Adipocyte (in vitro differentiated cells): ENCODE measurements around the gene OXCT2.
A peak's percentile ranks its signal among the peaks of the same experiment; 100 is the strongest.

Experiments used
- DNase-seq: peaks from one replicate; pipeline ENCODE4 v3.0.0-alpha.2; 2015; ENCODE audit warnings: low read depth
- H3K27me3 ChIP-seq: replicated peaks from 2 replicates; pipeline ENCODE4 v1.7.0; 2013; ENCODE audit warnings: mild to moderate bottlenecking, low read length, moderate library complexity; ENCODE audit not compliant: control insufficient read depth, insufficient read depth
- H3K36me3 ChIP-seq: 2 replicates; pipeline ENCODE4 v1.7.0; 2013; ENCODE audit warnings: low read length, mild to moderate bottlenecking, moderate library complexity; ENCODE audit not compliant: control insufficient read depth, insufficient read depth, severe bottlenecking
- H3K4me1 ChIP-seq: 2 replicates; pipeline ENCODE4 v1.7.0; 2013; ENCODE audit warnings: mild to moderate bottlenecking, low read length, moderate library complexity; ENCODE audit not compliant: control insufficient read depth, insufficient read depth
- H3K4me3 ChIP-seq: 2 replicates; pipeline ENCODE4 v1.7.0; 2013; ENCODE audit warnings: mild to moderate bottlenecking, low read length, moderate library complexity
- H3K9ac ChIP-seq: 2 replicates; pipeline ENCODE4 v1.7.0; 2013; ENCODE audit warnings: mild to moderate bottlenecking, low read length, moderate library complexity
- H3K9me3 ChIP-seq: 2 replicates; pipeline ENCODE4 v1.7.0; 2013; ENCODE audit warnings: mild to moderate bottlenecking, low read length, moderate library complexity; ENCODE audit not compliant: control insufficient read depth

The OXCT2 gene

GRCh38 chr1:39751595-39751994, 19.6 kb downstream of the OXCT2 start:
- Histone ChIP-seq H3K27me3 (no peaks in the 10 kb centered on the region), H3K4me3 (no peak overlapping the region), H3K36me3 (peaks cover 94% of the 10 kb centered on the region), H3K9me3 (no peaks in the 10 kb centered on the region), H3K9ac (no peak overlapping the region), H3K4me1 (no peaks in the 10 kb centered on the region)
- no peak for DNase-seq

- no peaks in the 10 kb centered on the region for H3K9me3 ChIP-seq
- H3K36me3 ChIP-seq = peaks cover 87% of the 10 kb centered on the region
- no peaks in the 10 kb centered on the region for H3K4me1 ChIP-seq
- no peak overlapping the region for H3K4me3 ChIP-seq
- no peaks in the 10 kb centered on the region for H3K27me3 ChIP-seq
- no peak for DNase-seq
- no peak overlapping the region for H3K9ac ChIP-seq
Observed at GRCh38 chr1:39745016-39745670, 26.0 kb downstream of the OXCT2 start.

GRCh38 chr1:39738622-39739366, 32.4 kb downstream of the OXCT2 start, which contains the start of gene PPIE:
PPIE (plus strand) TSS chr1:39738882; CDS start chr1:39738901, 19 bp downstream.
- peak within 1 kb of the TSS; percentile 98 for H3K4me3 ChIP-seq
- peaks cover 29% of the 10 kb centered on the region for H3K36me3 ChIP-seq
- peak; percentile 98 for DNase-seq
- H3K27me3 ChIP-seq = peaks cover 19% of the 10 kb centered on the region
- peak within 1 kb of the TSS; percentile 91 for H3K9ac ChIP-seq
- no peaks in the 10 kb centered on the region for H3K9me3 ChIP-seq
- peaks cover 16% of the 10 kb centered on the region for H3K4me1 ChIP-seq

GRCh38 chr1:39737546-39738169, 33.5 kb downstream of the OXCT2 start:
- Histone ChIP-seq H3K4me1 (peaks cover 16% of the 10 kb centered on the region), H3K9me3 (no peaks in the 10 kb centered on the region), H3K4me3 (no peak overlapping the region), H3K36me3 (peaks cover 17% of the 10 kb centered on the region), H3K27me3 (peaks cover 29% of the 10 kb centered on the region), H3K9ac (no peak overlapping the region)
- no peak for DNase-seq

- no peaks in the 10 kb centered on the region for H3K36me3 ChIP-seq
- no peaks in the 10 kb centered on the region for H3K9me3 ChIP-seq
- no peak for DNase-seq
- H3K27me3 ChIP-seq = peaks cover 38% of the 10 kb centered on the region
- no peak overlapping the region for H3K9ac ChIP-seq
- H3K4me3 ChIP-seq = no peak overlapping the region
- H3K4me1 ChIP-seq = peaks cover 16% of the 10 kb centered on the region
Observed at GRCh38 chr1:39735731-39736130, 35.4 kb downstream of the OXCT2 start.

- DNase-seq = no peak
- no peak overlapping the region for H3K4me3 ChIP-seq
Observed at GRCh38 chr1:39733161-39733560, 38.0 kb downstream of the OXCT2 start.

GRCh38 chr1:39732730-39733129, 38.4 kb downstream of the OXCT2 start:
- H3K36me3 ChIP-seq = no peaks in the 10 kb centered on the region
- H3K4me1 ChIP-seq = peaks cover 15% of the 10 kb centered on the region
- H3K4me3 ChIP-seq = no peak overlapping the region
- no peak overlapping the region for H3K9ac ChIP-seq
- peaks cover 45% of the 10 kb centered on the region for H3K27me3 ChIP-seq
- no peaks in the 10 kb centered on the region for H3K9me3 ChIP-seq
- DNase-seq = no peak

More at GRCh38 chr1:39733161-39733560, 38.0 kb downstream of the OXCT2 start:
- Histone ChIP-seq H3K4me1 (peaks cover 17% of the 10 kb centered on the region), H3K36me3 (no peaks in the 10 kb centered on the region), H3K9me3 (no peaks in the 10 kb centered on the region), H3K9ac (no peak overlapping the region), H3K27me3 (peaks cover 40% of the 10 kb centered on the region)

- Histone ChIP-seq H3K4me1 (peaks cover 12% of the 10 kb centered on the region), H3K9ac (no peak overlapping the region), H3K27me3 (peaks cover 59% of the 10 kb centered on the region), H3K9me3 (no peaks in the 10 kb centered on the region), H3K4me3 (no peak overlapping the region), H3K36me3 (no peaks in the 10 kb centered on the region)
- no peak for DNase-seq
Observed at GRCh38 chr1:39729842-39730241, 41.3 kb downstream of the OXCT2 start.

- DNase-seq = peak; percentile 10
- no peak overlapping the region for H3K9ac ChIP-seq
- H3K4me1 ChIP-seq = peaks cover 12% of the 10 kb centered on the region
- H3K9me3 ChIP-seq = no peaks in the 10 kb centered on the region
- H3K27me3 ChIP-seq = peaks cover 62% of the 10 kb centered on the region
- H3K4me3 ChIP-seq = no peak overlapping the region
- no peaks in the 10 kb centered on the region for H3K36me3 ChIP-seq
Observed at GRCh38 chr1:39729030-39729429, 42.1 kb downstream of the OXCT2 start.

- Histone ChIP-seq H3K36me3 (no peaks in the 10 kb centered on the region), H3K27me3 (peaks cover 56% of the 10 kb centered on the region)
Observed at GRCh38 chr1:39727932-39728317, 43.2 kb downstream of the OXCT2 start.

GRCh38 chr1:39727221-39727931, 43.8 kb downstream of the OXCT2 start:
- H3K27me3 ChIP-seq = peaks cover 54% of the 10 kb centered on the region
- no peak overlapping the region for H3K9ac ChIP-seq
- no peak for DNase-seq

More at GRCh38 chr1:39727932-39728317, 43.2 kb downstream of the OXCT2 start:
- DNase-seq = no peak
- H3K9ac ChIP-seq = no peak overlapping the region
- H3K4me1 ChIP-seq = peaks cover 12% of the 10 kb centered on the region
- H3K4me3 ChIP-seq = no peak overlapping the region
- no peaks in the 10 kb centered on the region for H3K9me3 ChIP-seq

More at GRCh38 chr1:39727221-39727931, 43.8 kb downstream of the OXCT2 start:
- Histone ChIP-seq H3K36me3 (no peaks in the 10 kb centered on the region), H3K9me3 (no peaks in the 10 kb centered on the region), H3K4me1 (peaks cover 12% of the 10 kb centered on the region), H3K4me3 (no peak overlapping the region)
